Stomach (tissue), 4 donors: ENCODE data around the gene SVOPL.

Experiments
- POLR2A ChIP-seq, 4 donors: fragments of 450-650 bp; IDR thresholded peaks; one replicate each; pipeline ENCODE4 v1.6.1; 2016; ENCODE audit warnings: antibody characterized with exemption in 4 of 4, control low read depth in 2 of 4, mild to moderate bottlenecking in 1 of 4, moderate library complexity in 1 of 4
- POLR2AphosphoS5 ChIP-seq, 3 donors: sonication (generic); formaldehyde crosslinking; IDR thresholded peaks; one replicate each; pipeline ENCODE4 v1.6.1; 2016; ENCODE audit warnings: antibody characterized with exemption in 3 of 3
- TF ChIP-seq, protein P1 (sequence below), 7 experiments: fragments of 450-650 bp in 4 of 7; fragments of 200-600 bp in 3 of 7; sonication (generic) in 3 of 7; IDR thresholded peaks; one replicate each; pipeline ENCODE4 v1.5.1; 2016 to 2019; ENCODE audit warnings: antibody characterized with exemption in 7 of 7, control low read depth in 2 of 7, mild to moderate bottlenecking in 1 of 7

DNA sequence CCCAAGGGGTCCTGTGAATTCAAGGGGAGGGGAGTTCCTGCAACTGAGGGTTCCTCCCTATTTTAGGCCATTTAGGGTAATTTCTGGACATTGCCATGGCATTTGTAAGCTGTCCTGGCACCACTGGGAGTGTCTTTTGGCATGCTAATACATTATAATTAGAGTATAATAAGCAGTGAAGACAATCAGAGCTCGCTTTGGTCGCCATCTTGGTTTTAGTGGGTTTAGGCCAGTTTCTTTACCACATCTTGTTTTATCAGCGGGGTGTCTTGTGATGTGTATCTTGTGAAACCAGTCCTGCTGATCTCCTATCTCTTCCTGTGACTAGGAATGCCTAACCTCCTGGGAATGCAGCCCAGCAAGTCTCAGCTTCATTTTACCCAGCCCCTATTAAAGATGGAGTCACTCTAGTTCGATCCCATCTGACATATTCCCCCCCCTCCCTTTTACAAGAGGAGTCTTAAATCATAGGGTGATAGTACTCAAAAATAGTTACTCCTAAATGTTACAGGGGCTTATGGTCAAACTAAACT, 43.2 kb downstream of the SVOPL start:
- TF ChIP-seq, protein P1, sequence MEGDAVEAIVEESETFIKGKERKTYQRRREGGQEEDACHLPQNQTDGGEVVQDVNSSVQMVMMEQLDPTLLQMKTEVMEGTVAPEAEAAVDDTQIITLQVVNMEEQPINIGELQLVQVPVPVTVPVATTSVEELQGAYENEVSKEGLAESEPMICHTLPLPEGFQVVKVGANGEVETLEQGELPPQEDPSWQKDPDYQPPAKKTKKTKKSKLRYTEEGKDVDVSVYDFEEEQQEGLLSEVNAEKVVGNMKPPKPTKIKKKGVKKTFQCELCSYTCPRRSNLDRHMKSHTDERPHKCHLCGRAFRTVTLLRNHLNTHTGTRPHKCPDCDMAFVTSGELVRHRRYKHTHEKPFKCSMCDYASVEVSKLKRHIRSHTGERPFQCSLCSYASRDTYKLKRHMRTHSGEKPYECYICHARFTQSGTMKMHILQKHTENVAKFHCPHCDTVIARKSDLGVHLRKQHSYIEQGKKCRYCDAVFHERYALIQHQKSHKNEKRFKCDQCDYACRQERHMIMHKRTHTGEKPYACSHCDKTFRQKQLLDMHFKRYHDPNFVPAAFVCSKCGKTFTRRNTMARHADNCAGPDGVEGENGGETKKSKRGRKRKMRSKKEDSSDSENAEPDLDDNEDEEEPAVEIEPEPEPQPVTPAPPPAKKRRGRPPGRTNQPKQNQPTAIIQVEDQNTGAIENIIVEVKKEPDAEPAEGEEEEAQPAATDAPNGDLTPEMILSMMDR (IDR thresholded peaks at IDR 0.05) = no peak
- no peak for TF ChIP-seq POLR2A (IDR thresholded peaks at IDR 0.05)
- TF ChIP-seq POLR2AphosphoS5 (IDR thresholded peaks at IDR 0.05) = no peak
